NB4 (cell line): Measurements from ENCODE around the gene MCHR2.

Experiments
- CTCF ChIP-seq: IDR thresholded peaks from one replicate; pipeline ENCODE4 v1.5.1; 2012; ENCODE audit warnings: low read depth, low read length
- MYC ChIP-seq: IDR thresholded peaks from 2 replicates; pipeline ENCODE4 v1.6.1; 2011; ENCODE audit warnings: low read depth, low read length

GRCh38 chr6:99951016-99951805 lies 42.8 kb downstream of the MCHR2 start:
- no peak for TF ChIP-seq MYC
- TF ChIP-seq CTCF = no peak
